Epithelial cell of esophagus (primary cell): ENCODE measurements around the gene P2RY6.

Experiments used
- DNase-seq: peaks from one replicate; pipeline ENCODE4 v3.0.0; 2010; ENCODE audit warnings: low read depth
- H3K4me3 ChIP-seq: 2 replicates; pipeline ENCODE4 v1.5.1; 2011; ENCODE audit warnings: mild to moderate bottlenecking, low read length, control low read depth
- CTCF ChIP-seq: IDR thresholded peaks from 2 replicates; pipeline ENCODE4 v1.5.1; 2011; ENCODE audit warnings: low read depth, mild to moderate bottlenecking, low read length, control low read depth, inconsistent platforms; ENCODE audit not compliant: insufficient read depth; ENCODE audit errors: missing control alignments

Gene P2RY6

DNA sequence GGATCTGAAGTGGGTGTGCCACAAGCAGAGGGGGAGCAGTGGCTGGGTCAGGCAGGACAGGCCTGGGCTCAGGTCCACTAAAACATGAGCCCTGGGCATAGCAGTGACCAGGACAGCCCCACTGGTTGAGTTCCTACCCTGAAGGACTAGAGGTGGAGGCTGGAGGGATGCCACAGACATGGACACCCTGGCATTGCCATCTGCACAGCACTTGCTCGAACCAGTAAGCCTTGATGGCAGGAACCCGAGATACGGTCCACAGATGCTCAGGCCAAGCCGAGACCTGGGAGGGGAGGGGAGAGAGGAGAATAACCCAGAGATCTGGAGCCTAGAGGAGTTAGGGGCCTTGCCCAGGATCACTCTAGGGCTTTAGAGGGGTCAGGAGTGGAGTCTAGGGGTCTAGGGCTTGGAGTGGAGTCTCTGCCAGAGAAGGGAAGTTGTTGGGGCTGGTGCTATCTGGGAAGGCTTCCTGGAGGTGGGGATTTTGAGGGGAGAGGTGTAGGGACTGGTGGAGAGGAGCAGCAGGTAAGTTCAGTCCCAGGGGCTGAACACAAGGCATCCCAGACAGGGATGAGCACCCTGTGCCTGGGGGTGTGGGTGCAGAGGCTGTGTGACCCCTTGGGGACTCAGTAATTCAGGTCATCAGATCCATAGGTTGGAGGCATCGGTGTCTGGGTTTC is 73.5 kb downstream of the P2RY6 start:
- H3K4me3 ChIP-seq, result no peak overlapping the region
- no peak for DNase-seq
- TF ChIP-seq CTCF, result no peak

GRCh38 chr11:73346186-73346935 is 74.2 kb downstream of the P2RY6 start:
- no peak for DNase-seq
- H3K4me3 ChIP-seq, result no peak overlapping the region
- no peak for TF ChIP-seq CTCF

DNA sequence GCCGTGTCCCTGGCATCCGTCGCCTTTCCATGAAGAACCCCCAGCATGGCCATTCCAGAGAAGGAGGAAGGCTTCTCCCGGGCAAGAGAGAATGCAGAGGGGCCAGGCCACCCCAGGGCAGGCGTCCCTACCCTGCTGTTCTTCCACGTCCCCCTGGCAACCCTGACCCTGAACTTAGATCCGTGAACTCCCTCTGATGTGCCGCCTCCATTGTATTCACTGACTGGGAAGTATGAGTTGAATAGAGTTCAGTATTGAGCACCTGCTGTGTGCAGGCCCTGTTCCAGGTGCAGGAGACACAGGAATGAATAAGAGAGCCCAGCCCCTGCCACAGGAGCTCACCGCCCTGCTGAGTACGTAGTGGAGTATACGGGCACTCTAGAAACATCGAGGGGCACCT is 74.9 kb downstream of the P2RY6 start:
- TF ChIP-seq CTCF, result no peak
- H3K4me3 ChIP-seq, result no peak overlapping the region
- no peak for DNase-seq
